Measurements from ENCODE around the gene OR51T1.
"Not testable (repeated sequence)": the region's sequence is repeated elsewhere in the genome, so short reads cannot be mapped to it uniquely, and the experiment has no call there.

Gene OR51T1

GRCh38 chr11:4881860-4882500 lies at the start of gene OR51T1:
Gene OR51T1, plus strand, starts transcription at chr11:4881900. Its CDS starts 0 bp downstream, at chr11:4881900.
- no peak for DNase-seq

- DNase-seq: no peak
These were observed 41.7 kb upstream of the OR51T1 start for GRCh38 chr11:4839851-4840549.

GRCh38 chr11:4848908-4849532 lies 32.7 kb upstream of the OR51T1 start, which contains the start of gene OR51S1:
Gene OR51S1, minus strand, starts transcription at chr11:4849208. Its CDS starts 0 bp downstream, at chr11:4849208.
- DNase-seq: no peak

GRCh38 chr11:4851033-4851432 lies 30.7 kb upstream of the OR51T1 start:
- no peak for DNase-seq

GRCh38 chr11:4854286-4854685 lies 27.4 kb upstream of the OR51T1 start:
- DNase-seq: not testable (repeated sequence)

GRCh38 chr11:4862447-4863236 lies 19.1 kb upstream of the OR51T1 start:
- DNase-seq: no peak

GRCh38 chr11:4863876-4864275 lies 17.8 kb upstream of the OR51T1 start:
- DNase-seq: no peak

- no peak for DNase-seq
These were observed 15.8 kb upstream of the OR51T1 start for GRCh38 chr11:4865855-4866254.

GRCh38 chr11:4881188-4881587 lies 512 bp upstream of the OR51T1 start:
- no peak for DNase-seq

GRCh38 chr11:4882543-4882942 lies 843 bp downstream of the OR51T1 start:
- no peak for DNase-seq

- no peak for DNase-seq
These were observed 2.7 kb downstream of the OR51T1 start for GRCh38 chr11:4884361-4884760.

GRCh38 chr11:4886186-4886585 lies 4.5 kb downstream of the OR51T1 start:
- DNase-seq: no peak

- no peak for DNase-seq
These were observed 5.9 kb downstream of the OR51T1 start for GRCh38 chr11:4887591-4887990.

GRCh38 chr11:4890279-4890678 lies 8.6 kb downstream of the OR51T1 start:
- DNase-seq: no peak

GRCh38 chr11:4891996-4892640 lies 10.4 kb downstream of the OR51T1 start:
- no peak for DNase-seq

GRCh38 chr11:4903484-4903883 lies 21.8 kb downstream of the OR51T1 start, which contains the start of gene OR51A7:
Gene OR51A7, plus strand, starts transcription at chr11:4903783. Its CDS starts 3,587 bp downstream, at chr11:4907370.
- no peak for DNase-seq

GRCh38 chr11:4916581-4916980 lies 34.9 kb downstream of the OR51T1 start:
- DNase-seq: no peak

GRCh38 chr11:4919250-4919649 lies 37.5 kb downstream of the OR51T1 start, which contains the start of gene OR51G2:
Gene OR51G2, minus strand, starts transcription at chr11:4919350. Its CDS starts 3,687 bp downstream, at chr11:4915663.
- DNase-seq: no peak

GRCh38 chr11:4921796-4922195 lies 40.1 kb downstream of the OR51T1 start:
- DNase-seq: no peak

- DNase-seq: no peak
These were observed 40.6 kb downstream of the OR51T1 start for GRCh38 chr11:4922304-4922703.

- DNase-seq: no peak
These were observed 42.5 kb downstream of the OR51T1 start, which contains the start of gene OR51G1 for GRCh38 chr11:4924239-4924638. Gene OR51G1, minus strand, starts transcription at chr11:4924339. Its CDS starts 0 bp downstream, at chr11:4924339.

- DNase-seq: no peak
These were observed 44.9 kb downstream of the OR51T1 start for GRCh38 chr11:4926608-4927007.
